Body of pancreas (tissue), 4 donors: ENCODE data around the gene MIOX.

Experiments
- POLR2A ChIP-seq, 3 donors: fragments of 450-650 bp; IDR thresholded peaks; one replicate each; pipeline ENCODE4 v1.6.1; 2016; ENCODE audit warnings: antibody characterized with exemption in 3 of 3, mild to moderate bottlenecking in 2 of 3
- TF ChIP-seq, protein P1 (sequence below), 7 experiments: fragments of 450-650 bp in 4 of 7; fragments of 200-600 bp in 3 of 7; sonication (generic) in 3 of 7; IDR thresholded peaks; one replicate each; pipeline ENCODE4 v1.5.1; 2016 to 2019; ENCODE audit warnings: antibody characterized with exemption in 7 of 7

GRCh38 chr22:50459496-50460140, 27.0 kb upstream of the MIOX start:
- TF ChIP-seq, protein P1, sequence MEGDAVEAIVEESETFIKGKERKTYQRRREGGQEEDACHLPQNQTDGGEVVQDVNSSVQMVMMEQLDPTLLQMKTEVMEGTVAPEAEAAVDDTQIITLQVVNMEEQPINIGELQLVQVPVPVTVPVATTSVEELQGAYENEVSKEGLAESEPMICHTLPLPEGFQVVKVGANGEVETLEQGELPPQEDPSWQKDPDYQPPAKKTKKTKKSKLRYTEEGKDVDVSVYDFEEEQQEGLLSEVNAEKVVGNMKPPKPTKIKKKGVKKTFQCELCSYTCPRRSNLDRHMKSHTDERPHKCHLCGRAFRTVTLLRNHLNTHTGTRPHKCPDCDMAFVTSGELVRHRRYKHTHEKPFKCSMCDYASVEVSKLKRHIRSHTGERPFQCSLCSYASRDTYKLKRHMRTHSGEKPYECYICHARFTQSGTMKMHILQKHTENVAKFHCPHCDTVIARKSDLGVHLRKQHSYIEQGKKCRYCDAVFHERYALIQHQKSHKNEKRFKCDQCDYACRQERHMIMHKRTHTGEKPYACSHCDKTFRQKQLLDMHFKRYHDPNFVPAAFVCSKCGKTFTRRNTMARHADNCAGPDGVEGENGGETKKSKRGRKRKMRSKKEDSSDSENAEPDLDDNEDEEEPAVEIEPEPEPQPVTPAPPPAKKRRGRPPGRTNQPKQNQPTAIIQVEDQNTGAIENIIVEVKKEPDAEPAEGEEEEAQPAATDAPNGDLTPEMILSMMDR (IDR thresholded peaks at IDR 0.05) = no peak
- TF ChIP-seq POLR2A (IDR thresholded peaks at IDR 0.05) = no peak
